Kidney (tissue), 14 donors: Measurements from ENCODE around the gene MACROD1. TPM values are rescaled to one million over a fixed set of nuclear protein-coding genes. Genes with fewer than 3 reads are reported as not detected.

Experiments
- DNase-seq, 5 donors: peaks; one replicate each; pipeline ENCODE4 v3.0.0-alpha.2; 2013 to 2020
- FAIRE-seq: peaks from 2 replicates; lab custom pipeline; 2012; peaks lifted over from hg19 to GRCh38; lab: Jason Lieb, UNC
- H3K27ac ChIP-seq, 2 donors: one replicate each; pipeline ENCODE4 v1.7.0; 2013; ENCODE audit warnings: low read depth in 2 of 2, low read length in 2 of 2, inconsistent platforms in 1 of 2
- H3K27me3 ChIP-seq: one replicate; pipeline ENCODE4 v1.7.1; 2013; ENCODE audit warnings: low read length, inconsistent platforms; ENCODE audit not compliant: control insufficient read depth, insufficient read depth
- H3K36me3 ChIP-seq, 3 donors: one replicate each; pipeline versions ENCODE4 v1.7.0 to v1.7.1; 2013; ENCODE audit warnings: low read length in 3 of 3, control low read depth in 1 of 3, inconsistent platforms in 1 of 3; ENCODE audit not compliant: insufficient read depth in 3 of 3, control insufficient read depth in 2 of 3
- H3K4me1 ChIP-seq, 3 donors: one replicate each; pipeline versions ENCODE4 v1.7.0 to v1.7.1; 2013; ENCODE audit warnings: low read length in 3 of 3, inconsistent platforms in 1 of 3, low read depth in 1 of 3; ENCODE audit not compliant: control insufficient read depth in 2 of 3, insufficient read depth in 2 of 3
- H3K4me3 ChIP-seq, 3 donors: one replicate each; pipeline versions ENCODE4 v1.7.0 to v1.8.1; 2013; ENCODE audit warnings: low read length in 3 of 3, control low read depth in 1 of 3, inconsistent platforms in 1 of 3
- H3K9ac ChIP-seq, 3 donors: one replicate each; pipeline versions ENCODE4 v1.7.0 to v1.7.1; 2013; ENCODE audit warnings: low read length in 3 of 3, control low read depth in 1 of 3, inconsistent platforms in 1 of 3
- H3K9me3 ChIP-seq, 3 donors: one replicate each; pipeline versions ENCODE4 v1.7.0 to v1.7.1; 2013; ENCODE audit warnings: low read length in 3 of 3, control low read depth in 1 of 3, inconsistent platforms in 1 of 3; ENCODE audit not compliant: control insufficient read depth in 2 of 3, insufficient read depth in 1 of 3
- intact Hi-C: fragments of 100-400 bp; cut with DNase I; formaldehyde crosslinking; loops from one replicate; pipeline ENCODE4 v1.11.1; 2022
- polyA plus RNA-seq: library from polyadenylated mRNA; stranded (reverse); fragments of 350-450 nt; fragmentation: Illumina TruSeq; extraction: RNeasy Lipid Tissue Mini Kit (QIAGEN cat#74804); gene quantifications from one replicate; pipeline ENCODE4 v1.2.3, GENCODE V29; 2014; ENCODE audit warnings: low read depth, low replicate concordance; ENCODE audit not compliant: insufficient read depth
- total RNA-seq: library from RNA; stranded (reverse); fragmentation: NEBNext Ultra II Directional; extraction: Animal tissue kit (Norgen Biotek cat#: 25700); gene quantifications from one replicate; pipeline ENCODE4 v1.2.1, GENCODE V29; 2021
- TF ChIP-seq, protein P1 (sequence below): IDR thresholded peaks from 3 replicates; pipeline ENCODE4 v1.5.1; 2012; ENCODE audit warnings: mild to moderate bottlenecking, moderate library complexity, borderline replicate concordance; ENCODE audit not compliant: insufficient read depth; ENCODE audit errors: extremely low read depth
- donor health status: control.
- donor health status: control.
- donor health status: control.
- donor health status: control.
- donor health status: control.
- donor health status: DM: yes; HTN: yes; CAD: no.
- donor health status: Normal renal cell carcinoma (clear cell type).

MACROD1 gene
- total and polyA plus RNA-seq, 2 donors from 2014 or later, result 27.8 to 176 TPM

DNA sequence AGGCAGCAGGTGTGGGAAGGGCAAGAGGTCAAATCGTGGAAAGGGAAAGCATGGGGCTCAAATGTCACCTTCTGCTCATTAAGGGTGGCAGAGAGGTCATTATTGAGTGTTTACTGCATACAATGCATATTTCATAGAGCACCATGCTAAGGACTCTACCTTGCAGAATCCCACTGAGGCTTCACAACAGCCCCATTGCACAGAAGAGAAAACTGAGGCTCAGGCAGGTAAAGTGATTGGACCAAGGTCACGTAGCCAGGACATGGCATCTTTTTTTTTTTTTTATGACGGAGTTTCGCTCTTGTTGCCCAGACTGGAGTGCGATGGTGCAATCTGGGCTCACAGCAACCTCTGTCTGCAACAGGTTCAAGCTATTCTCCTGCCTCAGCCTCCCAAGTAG is 122.4 kb downstream of the MACROD1 start:
- Histone ChIP-seq H3K4me1 (peaks cover 2 to 6% (median 4%) of the 10 kb centered on the region in 3 donors), H3K9ac (no peak overlapping the region), H3K36me3 (no peaks in the 10 kb centered on the region), H3K9me3 (no peaks in the 10 kb centered on the region), H3K27me3 (no peaks in the 10 kb centered on the region), H3K27ac (no peak overlapping the region), H3K4me3 (no peak overlapping the region)
- FAIRE-seq (no peak), DNase-seq (no peak)
- intact Hi-C loops, result no loop called here
- TF ChIP-seq, protein P1, sequence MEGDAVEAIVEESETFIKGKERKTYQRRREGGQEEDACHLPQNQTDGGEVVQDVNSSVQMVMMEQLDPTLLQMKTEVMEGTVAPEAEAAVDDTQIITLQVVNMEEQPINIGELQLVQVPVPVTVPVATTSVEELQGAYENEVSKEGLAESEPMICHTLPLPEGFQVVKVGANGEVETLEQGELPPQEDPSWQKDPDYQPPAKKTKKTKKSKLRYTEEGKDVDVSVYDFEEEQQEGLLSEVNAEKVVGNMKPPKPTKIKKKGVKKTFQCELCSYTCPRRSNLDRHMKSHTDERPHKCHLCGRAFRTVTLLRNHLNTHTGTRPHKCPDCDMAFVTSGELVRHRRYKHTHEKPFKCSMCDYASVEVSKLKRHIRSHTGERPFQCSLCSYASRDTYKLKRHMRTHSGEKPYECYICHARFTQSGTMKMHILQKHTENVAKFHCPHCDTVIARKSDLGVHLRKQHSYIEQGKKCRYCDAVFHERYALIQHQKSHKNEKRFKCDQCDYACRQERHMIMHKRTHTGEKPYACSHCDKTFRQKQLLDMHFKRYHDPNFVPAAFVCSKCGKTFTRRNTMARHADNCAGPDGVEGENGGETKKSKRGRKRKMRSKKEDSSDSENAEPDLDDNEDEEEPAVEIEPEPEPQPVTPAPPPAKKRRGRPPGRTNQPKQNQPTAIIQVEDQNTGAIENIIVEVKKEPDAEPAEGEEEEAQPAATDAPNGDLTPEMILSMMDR, result no peak

DNA sequence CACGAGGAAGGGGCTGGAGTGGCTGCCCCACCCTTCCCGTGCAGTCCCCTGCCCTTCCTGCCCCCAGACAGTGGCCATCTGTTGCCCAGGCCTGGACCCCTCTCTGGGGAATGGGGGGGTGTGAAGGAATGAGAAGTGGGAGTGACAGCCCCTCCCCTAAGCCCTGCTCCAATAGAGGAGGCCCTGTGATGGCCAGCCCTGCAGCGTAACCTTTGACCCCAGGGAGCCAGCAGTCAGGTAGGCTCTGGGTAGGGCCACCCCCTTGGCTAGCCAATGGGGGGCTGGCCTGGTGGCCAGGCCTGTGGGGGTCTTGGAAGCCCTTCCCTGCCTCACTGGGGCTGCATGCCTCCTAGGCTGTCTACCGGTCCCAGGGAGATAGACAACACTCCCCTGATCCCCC is 123.6 kb downstream of the MACROD1 start:
- H3K4me3 ChIP-seq, result no peak overlapping the region
- no peak overlapping the region for H3K9ac ChIP-seq
- H3K27me3 ChIP-seq, result no peaks in the 10 kb centered on the region
- TF ChIP-seq, protein P1, result no peak
- H3K9me3 ChIP-seq, result no peaks in the 10 kb centered on the region
- intact Hi-C loops, result no loop called here
- peaks cover 2 to 6% (median 4%) of the 10 kb centered on the region in 3 donors for H3K4me1 ChIP-seq
- no peak overlapping the region for H3K27ac ChIP-seq
- FAIRE-seq (no peak), DNase-seq (no peak)
- no peaks in the 10 kb centered on the region for H3K36me3 ChIP-seq

DNA sequence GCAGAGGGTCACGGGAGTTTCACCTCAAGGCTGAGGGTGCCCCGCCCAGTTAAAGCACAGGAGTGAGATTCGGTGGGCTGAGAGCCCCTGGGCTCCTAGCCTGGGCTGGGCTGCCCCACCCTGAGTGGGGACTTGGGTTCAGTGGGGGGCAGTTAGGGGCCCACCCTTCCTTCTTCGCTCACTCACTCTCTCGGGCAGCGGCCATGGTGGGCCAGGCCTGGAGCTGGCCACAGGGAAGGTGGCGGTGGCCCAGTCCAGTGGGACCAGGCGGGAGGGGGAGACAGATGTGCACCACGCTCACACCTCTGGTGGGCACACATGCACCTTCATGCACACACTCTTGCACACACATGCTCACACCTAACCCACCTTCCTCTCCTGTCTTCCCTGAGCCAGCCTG is 124.1 kb downstream of the MACROD1 start:
- intact Hi-C loops, result no loop called here
- no peaks in the 10 kb centered on the region for H3K36me3 ChIP-seq
- no peak overlapping the region for H3K27ac ChIP-seq
- H3K9ac ChIP-seq, result no peak overlapping the region
- no peaks in the 10 kb centered on the region for H3K27me3 ChIP-seq
- H3K4me3 ChIP-seq, result no peak overlapping the region
- no peak for FAIRE-seq
- TF ChIP-seq, protein P1, result no peak
- DNase-seq, result no peak
- no peaks in the 10 kb centered on the region for H3K9me3 ChIP-seq
- peaks cover 2 to 7% (median 4%) of the 10 kb centered on the region in 3 donors for H3K4me1 ChIP-seq
